ENCODE measurements around the gene SRXN1.

SRXN1 gene

GRCh38 chr20:609371-609964, 43.5 kb downstream of the SRXN1 start:
- Histone ChIP-seq H3K4me3 (replicated peaks; ENCODE audit: insufficient read depth, low read length) (no peak overlapping the region), H3K27me3 (ENCODE audit: insufficient read depth, poor library complexity, severe bottlenecking) (peaks cover 42% of the 10 kb centered on the region), H3K27ac (replicated peaks) (no peak overlapping the region)
- TF ChIP-seq CTCF (IDR thresholded peaks at IDR 0.05; ENCODE audit: insufficient read depth, low read length) (no peak), GABPA (IDR thresholded peaks at IDR 0.05; ENCODE audit: low read depth) (no peak), POLR2AphosphoS5 (IDR thresholded peaks at IDR 0.05; ENCODE audit: low read depth) (no peak), REST (IDR thresholded peaks at IDR 0.05; ENCODE audit: insufficient replicate concordance, low read depth) (no peak), SPI1 (IDR thresholded peaks at IDR 0.05; ENCODE audit: borderline replicate concordance, low read depth) (no peak)
- no peak for DNase-seq (ENCODE audit: low read depth in 1 of 2, low spot score in 1 of 2)

GRCh38 chr20:608970-609369, 44.0 kb downstream of the SRXN1 start:
- Histone ChIP-seq H3K27me3 (ENCODE audit: insufficient read depth, poor library complexity, severe bottlenecking) (peaks cover 43% of the 10 kb centered on the region), H3K4me3 (replicated peaks; ENCODE audit: insufficient read depth, low read length) (no peak overlapping the region), H3K27ac (replicated peaks) (no peak overlapping the region)
- DNase-seq (ENCODE audit: low read depth in 1 of 2, low spot score in 1 of 2): no peak
- TF ChIP-seq REST (IDR thresholded peaks at IDR 0.05; ENCODE audit: insufficient replicate concordance, low read depth) (no peak), CTCF (IDR thresholded peaks at IDR 0.05; ENCODE audit: insufficient read depth, low read length) (no peak), SPI1 (IDR thresholded peaks at IDR 0.05; ENCODE audit: borderline replicate concordance, low read depth) (no peak), POLR2AphosphoS5 (IDR thresholded peaks at IDR 0.05; ENCODE audit: low read depth) (no peak), GABPA (IDR thresholded peaks at IDR 0.05; ENCODE audit: low read depth) (no peak)

GRCh38 chr20:607476-607875, 45.5 kb downstream of the SRXN1 start:
- DNase-seq (ENCODE audit: low read depth in 1 of 2, low spot score in 1 of 2): no peak
- TF ChIP-seq REST (IDR thresholded peaks at IDR 0.05; ENCODE audit: insufficient replicate concordance, low read depth): no peak
- no peak for TF ChIP-seq POLR2AphosphoS5 (IDR thresholded peaks at IDR 0.05; ENCODE audit: low read depth)
- no peak for TF ChIP-seq CTCF (IDR thresholded peaks at IDR 0.05; ENCODE audit: insufficient read depth, low read length)
- TF ChIP-seq GABPA (IDR thresholded peaks at IDR 0.05; ENCODE audit: low read depth): no peak
- TF ChIP-seq SPI1 (IDR thresholded peaks at IDR 0.05; ENCODE audit: borderline replicate concordance, low read depth): no peak
- H3K27ac ChIP-seq (replicated peaks): no peak overlapping the region
- H3K27me3 ChIP-seq (ENCODE audit: insufficient read depth, poor library complexity, severe bottlenecking): peaks cover 40% of the 10 kb centered on the region
- H3K4me3 ChIP-seq (replicated peaks; ENCODE audit: insufficient read depth, low read length): no peak overlapping the region
